ENCODE data around the gene GARIN5B.

DNA sequence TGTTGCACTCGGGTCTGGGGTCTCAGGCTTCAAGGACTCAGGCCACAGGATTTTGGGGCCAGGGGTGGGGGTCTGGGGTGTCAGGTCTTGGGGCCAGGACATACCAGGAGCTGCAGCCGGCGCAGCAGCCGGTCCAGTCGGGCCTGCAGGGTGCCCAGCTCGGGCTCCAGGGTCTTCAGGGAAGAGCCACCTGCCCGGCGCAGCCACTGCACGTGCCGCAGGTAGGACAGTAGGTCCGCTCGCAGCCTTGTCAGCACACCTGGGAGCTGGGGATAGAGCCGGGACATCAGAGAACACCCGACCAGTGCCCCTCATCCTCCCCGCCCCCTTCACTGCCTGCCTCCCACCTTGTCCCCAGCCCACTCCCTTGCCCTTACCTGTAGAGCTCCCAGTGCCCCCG lies 5.0 kb upstream of the GARIN5B start:
- TF ChIP-seq EZH2phosphoT487 (IDR thresholded peaks at IDR 0.05; ENCODE audit: insufficient read depth, low read depth) (no peak), EZH2 (IDR thresholded peaks at IDR 0.05; ENCODE audit: insufficient read depth, poor library complexity, severe bottlenecking) (no peak)
